GM19467 (cell line): ENCODE data around the gene SLC25A41.

ENCODE experiments used
- ATAC-seq: cut with Tn5 transposase; IDR thresholded peaks from one replicate; pipeline ENCODE4 v1.9.1; 2021; ENCODE audit warnings: mild to moderate bottlenecking, moderate library complexity; ENCODE audit not compliant: unreplicated experiment

SLC25A41 gene

GRCh38 chr19:6433663-6434062 is at the start of gene SLC25A41:
Gene SLC25A41 (minus strand): TSS chr19:6433763. CDS start chr19:6433693, 70 bp downstream.
- ATAC-seq, result no peak

- ATAC-seq, result no peak
These were observed 49.7 kb upstream of the SLC25A41 start for GRCh38 chr19:6483235-6483634.

GRCh38 chr19:6482343-6482686 is 48.8 kb upstream of the SLC25A41 start:
- no peak for ATAC-seq

GRCh38 chr19:6481541-6482342 is 48.2 kb upstream of the SLC25A41 start, which contains the start of gene DENND1C:
Gene DENND1C (minus strand): TSS chr19:6481787. CDS start chr19:6481695, 92 bp downstream.
- no peak for ATAC-seq

GRCh38 chr19:6480848-6481415 is 47.4 kb upstream of the SLC25A41 start:
- ATAC-seq, result no peak

GRCh38 chr19:6479836-6480398 is 46.4 kb upstream of the SLC25A41 start:
- ATAC-seq, result no peak

GRCh38 chr19:6478815-6479214 is 45.3 kb upstream of the SLC25A41 start:
- ATAC-seq, result no peak

- no peak for ATAC-seq
These were observed 43.4 kb upstream of the SLC25A41 start for GRCh38 chr19:6476896-6477431.

- ATAC-seq, result no peak
These were observed 42.8 kb upstream of the SLC25A41 start for GRCh38 chr19:6476155-6476895.

- no peak for ATAC-seq
These were observed 42.0 kb upstream of the SLC25A41 start for GRCh38 chr19:6475321-6476108.

GRCh38 chr19:6473647-6474046 is 40.1 kb upstream of the SLC25A41 start:
- no peak for ATAC-seq

- no peak for ATAC-seq
These were observed 39.1 kb upstream of the SLC25A41 start for GRCh38 chr19:6472713-6473112.

GRCh38 chr19:6471076-6471475 is 37.5 kb upstream of the SLC25A41 start:
- no peak for ATAC-seq

- ATAC-seq, result no peak
These were observed 36.6 kb upstream of the SLC25A41 start for GRCh38 chr19:6470173-6470572.

- no peak for ATAC-seq
These were observed 33.8 kb upstream of the SLC25A41 start for GRCh38 chr19:6467384-6467783.

GRCh38 chr19:6466526-6467248 is 33.1 kb upstream of the SLC25A41 start:
- ATAC-seq, result no peak

- ATAC-seq, result no peak
These were observed 32.1 kb upstream of the SLC25A41 start for GRCh38 chr19:6465663-6466062.

GRCh38 chr19:6465006-6465405 is 31.4 kb upstream of the SLC25A41 start:
- no peak for ATAC-seq

GRCh38 chr19:6464070-6464873 is 30.7 kb upstream of the SLC25A41 start, which contains the start of gene CRB3:
Gene CRB3 (plus strand): TSS chr19:6464271. CDS start chr19:6464702, 431 bp downstream.
- no peak for ATAC-seq
